LoVo (cell line): ENCODE data around the gene GRAMD1B.

Experiments
- DNase-seq: peaks from one replicate; pipeline ENCODE4 v3.0.0-alpha.2; 2016; ENCODE audit warnings: low spot score

The GRAMD1B gene

GRCh38 chr11:123535401-123535800 is 105.3 kb downstream of the GRAMD1B start:
- DNase-seq: no peak

GRCh38 chr11:123536690-123537437 is 106.8 kb downstream of the GRAMD1B start:
- DNase-seq: no peak

DNA sequence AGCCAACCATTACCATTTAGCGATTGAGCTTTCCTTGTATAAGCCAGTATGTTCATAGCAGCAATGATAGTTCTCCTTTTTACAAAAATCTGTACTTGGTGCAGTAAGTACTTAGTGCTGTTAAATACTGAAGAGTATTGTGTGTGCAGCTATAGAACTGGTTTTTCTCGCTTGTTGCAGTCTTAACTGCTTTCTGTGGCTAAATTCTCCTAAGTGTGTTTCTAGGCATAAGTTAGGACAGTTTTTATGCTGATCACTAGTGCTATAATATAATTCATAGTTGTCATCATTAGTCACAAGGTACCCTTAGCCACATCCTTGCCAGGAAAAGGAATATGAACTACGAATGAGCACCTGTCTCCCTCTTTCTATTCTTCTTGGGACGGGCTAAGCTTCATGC is 107.7 kb downstream of the GRAMD1B start:
- DNase-seq: no peak

DNA sequence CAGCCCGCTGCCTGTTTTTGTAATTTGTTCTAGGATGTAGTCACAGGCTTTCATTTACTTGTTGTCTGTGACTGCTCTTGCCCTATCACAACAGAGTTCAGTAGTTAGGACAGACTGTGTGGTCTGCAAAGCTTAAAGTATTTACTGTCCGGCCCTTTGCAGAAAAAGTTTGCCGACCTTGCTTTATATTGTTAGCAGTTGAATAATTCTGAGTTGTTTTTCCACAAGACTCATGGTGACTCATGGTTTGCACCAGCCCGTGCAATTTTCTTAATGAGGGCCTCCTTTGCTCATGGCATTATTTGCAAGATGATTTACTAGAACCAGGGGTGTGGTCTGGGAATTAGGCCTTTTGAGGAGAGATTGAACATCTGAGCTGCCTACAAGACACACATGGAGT is 113.7 kb downstream of the GRAMD1B start:
- DNase-seq: no peak

GRCh38 chr11:123544631-123545375 is 114.7 kb downstream of the GRAMD1B start:
- DNase-seq: no peak

- DNase-seq: no peak
These were observed 115.7 kb downstream of the GRAMD1B start for GRCh38 chr11:123545726-123546270.

GRCh38 chr11:123546515-123546914 is 116.4 kb downstream of the GRAMD1B start:
- no peak for DNase-seq

GRCh38 chr11:123547180-123547579 is 117.1 kb downstream of the GRAMD1B start:
- no peak for DNase-seq

- no peak for DNase-seq
These were observed 118.7 kb downstream of the GRAMD1B start for GRCh38 chr11:123548774-123549173.

GRCh38 chr11:123549926-123550917 is 120.2 kb downstream of the GRAMD1B start:
- no peak for DNase-seq

DNA sequence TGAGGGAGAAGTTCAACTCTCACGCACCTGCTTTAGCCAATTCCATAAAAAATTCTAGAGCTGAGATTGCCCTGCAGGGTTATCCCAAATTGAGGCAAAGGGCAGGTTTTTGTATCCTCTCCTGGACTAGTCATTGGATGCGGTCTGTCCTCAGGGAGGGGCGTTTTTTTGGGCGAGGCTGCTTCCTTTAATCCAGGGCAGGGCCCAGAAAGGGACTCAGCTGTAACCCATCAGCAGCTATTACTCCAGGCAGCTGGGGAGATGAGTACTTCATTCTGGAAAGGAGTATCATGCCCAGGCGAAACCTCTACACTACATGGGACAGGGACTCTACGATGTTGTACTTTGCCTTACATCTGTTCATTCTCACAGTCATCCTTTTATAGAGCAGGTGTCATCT is 121.0 kb downstream of the GRAMD1B start:
- no peak for DNase-seq

DNA sequence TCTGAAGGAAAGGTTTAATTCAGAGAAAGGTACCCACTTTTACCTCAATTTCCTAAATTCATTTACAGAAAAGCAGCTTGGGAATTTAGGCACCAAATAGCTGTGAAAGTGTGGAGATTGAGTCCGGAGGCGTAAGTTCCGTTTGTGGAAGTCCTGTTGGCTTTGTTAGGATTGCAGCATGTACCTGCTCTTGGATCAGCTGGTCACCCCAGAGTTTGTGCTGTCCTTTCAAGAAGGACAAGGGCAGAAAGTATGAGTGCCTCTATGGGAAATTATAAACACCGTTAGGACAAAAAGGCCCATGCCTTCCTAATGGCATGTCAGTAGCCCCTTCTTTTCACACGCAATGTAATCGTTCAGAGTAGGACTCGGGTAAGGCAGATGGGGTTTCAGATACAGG is 126.6 kb downstream of the GRAMD1B start:
- DNase-seq: no peak

DNA sequence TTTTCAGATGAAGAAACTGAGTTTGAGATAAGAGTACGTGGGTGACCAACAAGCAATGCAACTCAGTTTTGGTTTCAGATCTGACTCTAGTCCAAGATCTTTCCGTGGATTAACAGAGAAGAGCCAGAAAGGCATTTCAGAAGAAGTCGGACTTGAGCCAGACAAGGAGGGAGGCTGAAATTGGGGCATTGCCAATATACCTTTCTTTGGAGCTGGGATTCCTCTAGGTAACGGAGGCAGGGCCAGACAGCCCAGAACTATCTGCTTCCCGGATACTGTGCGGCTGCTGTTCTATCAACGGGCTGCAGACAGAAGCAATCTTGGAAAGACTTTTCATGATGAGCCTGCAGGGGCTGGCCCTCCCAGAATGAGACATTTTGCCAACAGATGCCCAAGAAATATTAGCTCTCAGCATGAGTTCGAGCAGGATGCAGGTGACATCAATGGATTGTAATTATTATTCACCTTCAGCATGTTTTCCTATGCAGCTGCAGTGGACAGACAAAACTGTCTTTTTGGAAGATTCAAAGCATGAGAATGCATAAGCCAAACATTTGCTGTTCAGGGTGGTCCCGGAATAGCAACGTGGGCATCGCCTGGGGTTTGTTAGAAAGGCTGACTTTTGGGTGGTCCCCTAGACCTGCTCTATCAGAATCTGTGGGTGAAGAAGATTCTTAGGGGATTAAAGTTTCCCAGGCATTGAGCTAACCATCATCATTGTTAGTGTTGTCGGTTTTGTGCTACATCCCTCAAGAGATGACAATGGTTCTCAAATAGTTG is 128.7 kb downstream of the GRAMD1B start:
- no peak for DNase-seq

DNA sequence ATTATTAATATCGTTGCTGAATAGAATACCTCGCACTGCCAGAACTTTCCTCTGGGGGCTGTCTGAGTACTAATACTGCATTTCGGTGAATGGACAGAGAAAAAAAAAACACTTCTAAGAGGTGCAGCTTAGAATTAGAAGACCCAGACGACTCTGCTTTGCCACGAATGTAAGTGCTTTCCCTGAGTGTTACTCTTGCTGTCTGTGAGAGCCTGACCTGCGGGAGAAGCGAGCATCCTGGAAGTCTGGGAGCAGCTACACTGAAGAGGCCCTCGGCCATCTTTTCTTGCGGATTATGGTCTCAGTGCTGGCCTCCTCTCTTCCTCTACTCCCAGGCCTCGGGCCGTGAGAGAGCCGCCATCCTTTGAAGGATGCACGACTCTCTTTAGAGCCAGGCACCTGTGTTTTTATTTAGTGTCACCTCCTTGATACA is 129.5 kb downstream of the GRAMD1B start:
- no peak for DNase-seq

- no peak for DNase-seq
These were observed 129.9 kb downstream of the GRAMD1B start for GRCh38 chr11:123560006-123560405.

- DNase-seq: no peak
These were observed 131.3 kb downstream of the GRAMD1B start for GRCh38 chr11:123561431-123561800.

GRCh38 chr11:123562158-123562557 is 132.1 kb downstream of the GRAMD1B start:
- DNase-seq: no peak

- no peak for DNase-seq
These were observed 132.8 kb downstream of the GRAMD1B start for GRCh38 chr11:123562829-123563228.

GRCh38 chr11:123564221-123564620 is 134.2 kb downstream of the GRAMD1B start:
- DNase-seq: no peak

- no peak for DNase-seq
These were observed 136.8 kb downstream of the GRAMD1B start for GRCh38 chr11:123566852-123567251.

DNA sequence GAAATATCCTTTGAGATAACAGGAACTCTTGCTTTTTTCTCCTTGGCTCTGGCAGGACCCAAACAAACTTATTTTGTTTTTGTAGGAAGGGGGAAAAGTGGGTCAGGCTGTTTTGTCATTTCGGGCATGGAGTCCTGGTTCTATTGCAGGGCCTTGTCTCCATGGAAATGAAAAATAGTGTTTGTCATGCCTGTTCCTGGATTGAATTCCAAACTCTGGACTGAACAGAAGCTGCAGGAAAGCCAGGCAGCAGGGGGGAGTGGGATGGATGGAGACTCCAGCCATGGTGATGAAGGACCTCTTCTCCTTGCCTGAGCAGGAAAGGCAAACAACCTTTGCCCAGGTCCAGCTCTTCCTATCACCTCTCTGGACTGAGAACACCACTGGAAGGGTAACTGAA is 137.4 kb downstream of the GRAMD1B start:
- no peak for DNase-seq
